ENCODE measurements around the gene BMAL1. TPM values are rescaled to one million over a fixed set of nuclear protein-coding genes. Genes with fewer than 3 reads are reported as not detected.

The BMAL1 gene
- total RNA-seq, 4 donors from 2014 or later: 41.2 to 97.5 (median 50.7) TPM

- intact Hi-C loops (cut with DNase I): no loop called here
- no peak for TF ChIP-seq CTCF (IDR thresholded peaks at IDR 0.05)
- TF ChIP-seq POLR2A (IDR thresholded peaks at IDR 0.05): no peak
- H3K9me3 ChIP-seq: no peaks in the 10 kb centered on the region
- H3K27me3 ChIP-seq: no peaks in the 10 kb centered on the region
- peak overlapping the region; percentile 10 to 78 (median 36) for H3K27ac ChIP-seq
- no peaks in the 10 kb centered on the region for H3K36me3 ChIP-seq
- no peak for DNase-seq
- H3K4me3 ChIP-seq (replicated peaks in 1 of 3): no peak overlapping the region
- H3K4me1 ChIP-seq: peaks cover 81 to 86% of the 10 kb centered on the region in 2 donors
- WGBS, 2 donors: 75 to 88% methylated on average over 6 of the region's 6 CpGs
These were observed 56.6 kb downstream of the BMAL1 start for GRCh38 chr11:13334034-13334786.

GRCh38 chr11:13335319-13335718 lies 57.7 kb downstream of the BMAL1 start:
- peaks cover 77 to 85% of the 10 kb centered on the region in 2 donors for H3K4me1 ChIP-seq

GRCh38 chr11:13336246-13336878 lies 58.8 kb downstream of the BMAL1 start:
- 76 to 84% methylated on average over 9 of the region's 9 CpGs for WGBS, 2 donors
- TF ChIP-seq POLR2A (IDR thresholded peaks at IDR 0.05) (no peak), CTCF (IDR thresholded peaks at IDR 0.05) (no peak)
- intact Hi-C loops (cut with DNase I): no loop called here
- Histone ChIP-seq H3K4me1 (peaks cover 67 to 83% of the 10 kb centered on the region in 2 donors), H3K27ac (peak overlapping the region in 1 of 3 donors; percentile 88), H3K36me3 (no peaks in the 10 kb centered on the region), H3K9me3 (no peaks in the 10 kb centered on the region), H3K27me3 (no peaks in the 10 kb centered on the region), H3K4me3 (replicated peaks in 1 of 3) (no peak overlapping the region)
- DNase-seq: peak in 1 of 2 donors; percentile 48

More at GRCh38 chr11:13335319-13335718, 57.7 kb downstream of the BMAL1 start:
- Histone ChIP-seq H3K9me3 (no peaks in the 10 kb centered on the region), H3K27ac (no peak overlapping the region), H3K27me3 (no peaks in the 10 kb centered on the region), H3K36me3 (no peaks in the 10 kb centered on the region), H3K4me3 (replicated peaks in 1 of 3) (no peak overlapping the region)
- intact Hi-C loops (cut with DNase I): no loop called here
- peak; percentile 18 to 72 (median 64) for TF ChIP-seq CTCF (IDR thresholded peaks at IDR 0.05)
- no peak for TF ChIP-seq POLR2A (IDR thresholded peaks at IDR 0.05)
- WGBS, 2 donors: 29 to 31% methylated on average over 5 of the region's 5 CpGs
- DNase-seq: peak; percentile 59 to 74

GRCh38 chr11:13338019-13338426 lies 60.4 kb downstream of the BMAL1 start:
- H3K36me3 ChIP-seq: no peaks in the 10 kb centered on the region
- no peak for DNase-seq
- peak overlapping the region in 1 of 3 donors; percentile 5 for H3K4me3 ChIP-seq (replicated peaks in 1 of 3)
- 3 to 5% methylated on average over 5 of the region's 5 CpGs for WGBS, 2 donors
- H3K4me1 ChIP-seq: peaks cover 53 to 66% of the 10 kb centered on the region in 2 donors
- no peaks in the 10 kb centered on the region for H3K9me3 ChIP-seq
- peak overlapping the region; percentile 67 to 92 (median 88) for H3K27ac ChIP-seq
- TF ChIP-seq POLR2A (IDR thresholded peaks at IDR 0.05): no peak
- peak in 1 of 6 experiments; percentile 10 for TF ChIP-seq CTCF (IDR thresholded peaks at IDR 0.05)
- no peaks in the 10 kb centered on the region for H3K27me3 ChIP-seq
- intact Hi-C loops (cut with DNase I): no loop called here

All from thyroid gland (tissue), 4 donors.